HG02938 (cell line): ENCODE results near the gene MAN2C1.
"Not testable (repeated sequence)": the region's sequence is repeated elsewhere in the genome, so short reads cannot be mapped to it uniquely, and the experiment has no call there.

Experiments used
- ATAC-seq: cut with Tn5 transposase; IDR thresholded peaks from one replicate; pipeline ENCODE4 v1.9.1; 2021; ENCODE audit warnings: mild to moderate bottlenecking, moderate library complexity; ENCODE audit not compliant: unreplicated experiment

The MAN2C1 gene

GRCh38 chr15:75361361-75361988 lies 6.9 kb downstream of the MAN2C1 start:
- no peak for ATAC-seq

GRCh38 chr15:75360856-75361255 lies 7.6 kb downstream of the MAN2C1 start:
- ATAC-seq: no peak

GRCh38 chr15:75360391-75360790 lies 8.0 kb downstream of the MAN2C1 start:
- ATAC-seq: no peak

GRCh38 chr15:75359537-75360250 lies 8.7 kb downstream of the MAN2C1 start:
- ATAC-seq: no peak

- no peak for ATAC-seq
These were observed 9.5 kb downstream of the MAN2C1 start for GRCh38 chr15:75358771-75359536.

GRCh38 chr15:75357976-75358673 lies 10.3 kb downstream of the MAN2C1 start:
- ATAC-seq: no peak

- ATAC-seq: no peak
These were observed 11.9 kb downstream of the MAN2C1 start for GRCh38 chr15:75356517-75356916.

GRCh38 chr15:75356006-75356405 lies 12.4 kb downstream of the MAN2C1 start:
- ATAC-seq: no peak

GRCh38 chr15:75355369-75355768 lies 13.0 kb downstream of the MAN2C1 start:
- no peak for ATAC-seq

GRCh38 chr15:75354454-75354853 lies 14.0 kb downstream of the MAN2C1 start:
- no peak for ATAC-seq

- ATAC-seq: no peak
These were observed 14.8 kb downstream of the MAN2C1 start for GRCh38 chr15:75353604-75354003.

GRCh38 chr15:75352186-75353080 lies 16.0 kb downstream of the MAN2C1 start:
- ATAC-seq: no peak

- no peak for ATAC-seq
These were observed 17.6 kb downstream of the MAN2C1 start for GRCh38 chr15:75350601-75351361.

GRCh38 chr15:75349851-75350588 lies 18.4 kb downstream of the MAN2C1 start:
- no peak for ATAC-seq

- ATAC-seq: not testable (repeated sequence)
These were observed 19.1 kb downstream of the MAN2C1 start for GRCh38 chr15:75349351-75349669.

- no peak for ATAC-seq
These were observed 19.7 kb downstream of the MAN2C1 start for GRCh38 chr15:75348562-75349350.

- ATAC-seq: no peak
These were observed 20.3 kb downstream of the MAN2C1 start for GRCh38 chr15:75348034-75348561.
